ENCODE data around the gene BTBD16.

BTBD16 gene

GRCh38 chr10:122323189-122323588 lies 52.1 kb downstream of the BTBD16 start:
- H3K4me3 ChIP-seq (ENCODE audit: extremely low read depth, insufficient read depth, low read length, poor library complexity, severe bottlenecking), result no peak overlapping the region
- H3K36me3 ChIP-seq (ENCODE audit: control insufficient read depth, insufficient read depth, low read length), result no peaks in the 10 kb centered on the region

GRCh38 chr10:122323941-122324675 lies 53.0 kb downstream of the BTBD16 start:
- H3K4me1 ChIP-seq (ENCODE audit: control insufficient read depth, insufficient read depth, low read length, poor library complexity, severe bottlenecking), result no peaks in the 10 kb centered on the region
- no peaks in the 10 kb centered on the region for H3K36me3 ChIP-seq (ENCODE audit: control insufficient read depth, insufficient read depth, low read length)
- H3K4me3 ChIP-seq (ENCODE audit: extremely low read depth, insufficient read depth, low read length, poor library complexity, severe bottlenecking), result no peak overlapping the region
- no peak overlapping the region for H3K27ac ChIP-seq (ENCODE audit: low read depth, low read length, severe bottlenecking)
- 84 to 90% methylated on average over 3 to 5 of the region's 5 CpGs for WGBS, 2 experiments (ENCODE audit: insufficient coverage in 2 of 2)
- H3K9me3 ChIP-seq (ENCODE audit: control insufficient read depth, low read length), result no peaks in the 10 kb centered on the region

More at GRCh38 chr10:122323189-122323588, 52.1 kb downstream of the BTBD16 start:
- Histone ChIP-seq H3K27ac (ENCODE audit: low read depth, low read length, severe bottlenecking) (no peak overlapping the region), H3K9me3 (ENCODE audit: control insufficient read depth, low read length) (no peaks in the 10 kb centered on the region), H3K4me1 (ENCODE audit: control insufficient read depth, insufficient read depth, low read length, poor library complexity, severe bottlenecking) (no peaks in the 10 kb centered on the region)
- 67% methylated on average over 1 of the region's 1 CpG; no CpG with 5 or more reads in 1 of the 2 experiments for WGBS, 2 experiments (ENCODE audit: insufficient coverage in 2 of 2)

- WGBS, 2 experiments (ENCODE audit: insufficient coverage in 2 of 2), result no CpG with 5 or more reads among the region's 2 CpGs
- no peaks in the 10 kb centered on the region for H3K4me1 ChIP-seq (ENCODE audit: control insufficient read depth, insufficient read depth, low read length, poor library complexity, severe bottlenecking)
- H3K27ac ChIP-seq (ENCODE audit: low read depth, low read length, severe bottlenecking), result no peak overlapping the region
- H3K4me3 ChIP-seq (ENCODE audit: extremely low read depth, insufficient read depth, low read length, poor library complexity, severe bottlenecking), result no peak overlapping the region
- H3K9me3 ChIP-seq (ENCODE audit: control insufficient read depth, low read length), result no peaks in the 10 kb centered on the region
- no peaks in the 10 kb centered on the region for H3K36me3 ChIP-seq (ENCODE audit: control insufficient read depth, insufficient read depth, low read length)
Measured at GRCh38 chr10:122325235-122325634, 54.1 kb downstream of the BTBD16 start.

GRCh38 chr10:122326385-122326784 lies 55.3 kb downstream of the BTBD16 start:
- no peak overlapping the region for H3K4me3 ChIP-seq (ENCODE audit: extremely low read depth, insufficient read depth, low read length, poor library complexity, severe bottlenecking)
- 80 to 100% methylated on average over 1 to 2 of the region's 5 CpGs for WGBS, 2 experiments (ENCODE audit: insufficient coverage in 2 of 2)
- no peaks in the 10 kb centered on the region for H3K9me3 ChIP-seq (ENCODE audit: control insufficient read depth, low read length)
- no peaks in the 10 kb centered on the region for H3K36me3 ChIP-seq (ENCODE audit: control insufficient read depth, insufficient read depth, low read length)
- no peaks in the 10 kb centered on the region for H3K4me1 ChIP-seq (ENCODE audit: control insufficient read depth, insufficient read depth, low read length, poor library complexity, severe bottlenecking)
- no peak overlapping the region for H3K27ac ChIP-seq (ENCODE audit: low read depth, low read length, severe bottlenecking)

GRCh38 chr10:122326806-122327205 lies 55.7 kb downstream of the BTBD16 start:
- Histone ChIP-seq H3K4me3 (ENCODE audit: extremely low read depth, insufficient read depth, low read length, poor library complexity, severe bottlenecking) (no peak overlapping the region), H3K4me1 (ENCODE audit: control insufficient read depth, insufficient read depth, low read length, poor library complexity, severe bottlenecking) (no peaks in the 10 kb centered on the region), H3K36me3 (ENCODE audit: control insufficient read depth, insufficient read depth, low read length) (no peaks in the 10 kb centered on the region), H3K27ac (ENCODE audit: low read depth, low read length, severe bottlenecking) (no peak overlapping the region), H3K9me3 (ENCODE audit: control insufficient read depth, low read length) (no peaks in the 10 kb centered on the region)
- WGBS, 2 experiments (ENCODE audit: insufficient coverage in 2 of 2), result 85 to 89% methylated on average over 6 of the region's 6 CpGs

GRCh38 chr10:122327237-122328206 lies 56.4 kb downstream of the BTBD16 start:
- no peak overlapping the region for H3K4me3 ChIP-seq (ENCODE audit: extremely low read depth, insufficient read depth, low read length, poor library complexity, severe bottlenecking)
- no peaks in the 10 kb centered on the region for H3K36me3 ChIP-seq (ENCODE audit: control insufficient read depth, insufficient read depth, low read length)
- no peaks in the 10 kb centered on the region for H3K4me1 ChIP-seq (ENCODE audit: control insufficient read depth, insufficient read depth, low read length, poor library complexity, severe bottlenecking)
- no peak overlapping the region for H3K27ac ChIP-seq (ENCODE audit: low read depth, low read length, severe bottlenecking)
- H3K9me3 ChIP-seq (ENCODE audit: control insufficient read depth, low read length), result no peaks in the 10 kb centered on the region
- WGBS, 2 experiments (ENCODE audit: insufficient coverage in 2 of 2), result 89 to 90% methylated on average over 14 of the region's 16 CpGs

- H3K4me3 ChIP-seq (ENCODE audit: extremely low read depth, insufficient read depth, low read length, poor library complexity, severe bottlenecking), result no peak overlapping the region
- no peaks in the 10 kb centered on the region for H3K36me3 ChIP-seq (ENCODE audit: control insufficient read depth, insufficient read depth, low read length)
- 79 to 91% methylated on average over 5 to 7 of the region's 9 CpGs for WGBS, 2 experiments (ENCODE audit: insufficient coverage in 2 of 2)
- H3K9me3 ChIP-seq (ENCODE audit: control insufficient read depth, low read length), result no peaks in the 10 kb centered on the region
- H3K4me1 ChIP-seq (ENCODE audit: control insufficient read depth, insufficient read depth, low read length, poor library complexity, severe bottlenecking), result no peaks in the 10 kb centered on the region
- no peak overlapping the region for H3K27ac ChIP-seq (ENCODE audit: low read depth, low read length, severe bottlenecking)
Measured at GRCh38 chr10:122328676-122329075, 57.6 kb downstream of the BTBD16 start.

GRCh38 chr10:122329416-122329815 lies 58.3 kb downstream of the BTBD16 start:
- Histone ChIP-seq H3K27ac (ENCODE audit: low read depth, low read length, severe bottlenecking) (no peak overlapping the region), H3K4me1 (ENCODE audit: control insufficient read depth, insufficient read depth, low read length, poor library complexity, severe bottlenecking) (no peaks in the 10 kb centered on the region), H3K9me3 (ENCODE audit: control insufficient read depth, low read length) (no peaks in the 10 kb centered on the region), H3K36me3 (ENCODE audit: control insufficient read depth, insufficient read depth, low read length) (no peaks in the 10 kb centered on the region), H3K4me3 (ENCODE audit: extremely low read depth, insufficient read depth, low read length, poor library complexity, severe bottlenecking) (no peak overlapping the region)
- WGBS, 2 experiments (ENCODE audit: insufficient coverage in 2 of 2), result 84 to 88% methylated on average over 7 to 10 of the region's 13 CpGs

- H3K4me1 ChIP-seq (ENCODE audit: control insufficient read depth, insufficient read depth, low read length, poor library complexity, severe bottlenecking), result no peaks in the 10 kb centered on the region
- 82 to 98% methylated on average over 3 to 5 of the region's 7 CpGs for WGBS, 2 experiments (ENCODE audit: insufficient coverage in 2 of 2)
- no peak overlapping the region for H3K27ac ChIP-seq (ENCODE audit: low read depth, low read length, severe bottlenecking)
- H3K36me3 ChIP-seq (ENCODE audit: control insufficient read depth, insufficient read depth, low read length), result no peaks in the 10 kb centered on the region
- H3K4me3 ChIP-seq (ENCODE audit: extremely low read depth, insufficient read depth, low read length, poor library complexity, severe bottlenecking), result no peak overlapping the region
- H3K9me3 ChIP-seq (ENCODE audit: control insufficient read depth, low read length), result no peaks in the 10 kb centered on the region
Measured at GRCh38 chr10:122331100-122331499, 60.0 kb downstream of the BTBD16 start.

GRCh38 chr10:122331615-122332446 lies 60.7 kb downstream of the BTBD16 start:
- H3K4me3 ChIP-seq (ENCODE audit: extremely low read depth, insufficient read depth, low read length, poor library complexity, severe bottlenecking), result no peak overlapping the region
- H3K9me3 ChIP-seq (ENCODE audit: control insufficient read depth, low read length), result no peaks in the 10 kb centered on the region
- 81 to 85% methylated on average over 12 of the region's 16 CpGs for WGBS, 2 experiments (ENCODE audit: insufficient coverage in 2 of 2)
- H3K36me3 ChIP-seq (ENCODE audit: control insufficient read depth, insufficient read depth, low read length), result no peaks in the 10 kb centered on the region
- no peaks in the 10 kb centered on the region for H3K4me1 ChIP-seq (ENCODE audit: control insufficient read depth, insufficient read depth, low read length, poor library complexity, severe bottlenecking)
- H3K27ac ChIP-seq (ENCODE audit: low read depth, low read length, severe bottlenecking), result no peak overlapping the region

All from mesodermal cell (in vitro differentiated cells).